H9 (cell line): Measurements from ENCODE around the gene LRPAP1. TPM values are rescaled to one million over a fixed set of nuclear protein-coding genes. Genes with fewer than 3 reads are reported as not detected.

ENCODE experiments used
- DNase-seq: peaks from one replicate; pipeline ENCODE4 v3.0.0-alpha.2; 2017
- H2AFZ ChIP-seq: one replicate; pipeline ENCODE4 v1.6.1; 2013; ENCODE audit warnings: mild to moderate bottlenecking, low read length, control low read depth, moderate library complexity
- H2AK5ac ChIP-seq: 2 replicates; pipeline ENCODE4 v1.6.1; 2013; ENCODE audit warnings: low read length, control low read depth, mixed read lengths; ENCODE audit not compliant: insufficient read length
- H2BK120ac ChIP-seq: one replicate; pipeline ENCODE4 v1.6.1; 2013; ENCODE audit warnings: low read depth, mild to moderate bottlenecking, low read length, control low read depth, inconsistent platforms; ENCODE audit not compliant: poor library complexity, severe bottlenecking
- H2BK12ac ChIP-seq: 2 replicates; pipeline ENCODE4 v1.6.1; 2013; ENCODE audit warnings: low read length, control low read depth, mixed read lengths, low read depth; ENCODE audit not compliant: insufficient read length
- H2BK15ac ChIP-seq: 2 replicates; pipeline ENCODE4 v1.6.1; 2013; ENCODE audit warnings: low read depth, low read length, control low read depth
- H2BK20ac ChIP-seq: one replicate; pipeline ENCODE4 v1.6.1; 2013; ENCODE audit warnings: low read depth, mild to moderate bottlenecking, low read length, control low read depth, inconsistent platforms; ENCODE audit not compliant: poor library complexity, severe bottlenecking
- H2BK5ac ChIP-seq: 2 replicates; pipeline ENCODE4 v1.6.1; 2013; ENCODE audit warnings: low read length, control low read depth, mixed read lengths; ENCODE audit not compliant: insufficient read length
- H3K14ac ChIP-seq: 2 replicates; pipeline ENCODE4 v1.6.1; 2013; ENCODE audit warnings: low read length, control low read depth; ENCODE audit not compliant: insufficient read depth
- H3K18ac ChIP-seq: 2 replicates; pipeline ENCODE4 v1.6.1; 2013; ENCODE audit warnings: low read depth, mild to moderate bottlenecking, mixed read lengths, low read length, control low read depth; ENCODE audit not compliant: insufficient read length
- H3K23ac ChIP-seq: 2 replicates; pipeline ENCODE4 v1.6.1; 2013; ENCODE audit warnings: low read length, control low read depth, mixed read lengths, low read depth; ENCODE audit not compliant: insufficient read length
- H3K23me2 ChIP-seq: 2 replicates; pipeline ENCODE4 v1.6.1; 2013; ENCODE audit warnings: low read depth, mild to moderate bottlenecking, mixed read lengths, low read length, control low read depth; ENCODE audit not compliant: insufficient read length, poor library complexity, severe bottlenecking
- H3K27ac ChIP-seq: 2 replicates; pipeline ENCODE4 v1.5.1; 2013; ENCODE audit warnings: low read length, control low read depth, mixed read lengths, low read depth; ENCODE audit not compliant: insufficient read length
- H3K27me3 ChIP-seq: 2 replicates; pipeline ENCODE4 v1.6.1; 2013; ENCODE audit warnings: low read length, control low read depth, inconsistent platforms; ENCODE audit not compliant: insufficient read depth
- H3K4ac ChIP-seq: 2 replicates; pipeline ENCODE4 v1.6.1; 2013; ENCODE audit warnings: low read depth, mild to moderate bottlenecking, control low read depth, inconsistent platforms, low read length, moderate library complexity
- H3K4me1 ChIP-seq: 2 replicates; pipeline ENCODE4 v1.6.1; 2013; ENCODE audit warnings: low read length, control low read depth, inconsistent platforms; ENCODE audit not compliant: insufficient read depth
- H3K4me2 ChIP-seq: 2 replicates; pipeline ENCODE4 v1.6.1; 2013; ENCODE audit warnings: low read length, control low read depth, mixed read lengths; ENCODE audit not compliant: insufficient read length, insufficient read depth
- H3K56ac ChIP-seq: 2 replicates; pipeline ENCODE4 v1.6.1; 2013; ENCODE audit warnings: low read depth, mild to moderate bottlenecking, mixed read lengths, low read length, control low read depth; ENCODE audit not compliant: insufficient read length
- H3K79me1 ChIP-seq: 2 replicates; pipeline ENCODE4 v1.6.1; 2013; ENCODE audit warnings: low read depth, mild to moderate bottlenecking, moderate library complexity, low read length, control low read depth, inconsistent platforms; ENCODE audit not compliant: insufficient read depth, poor library complexity, severe bottlenecking
- H3K79me2 ChIP-seq: 2 replicates; pipeline ENCODE4 v1.6.1; 2013; ENCODE audit warnings: low read length, control low read depth, inconsistent platforms; ENCODE audit not compliant: insufficient read depth
- H3K9ac ChIP-seq: 2 replicates; pipeline ENCODE4 v1.6.1; 2013; ENCODE audit warnings: low read length, control low read depth, mixed read lengths; ENCODE audit not compliant: insufficient read length; ENCODE audit errors: extremely low read depth
- H3K9me3 ChIP-seq: one replicate; pipeline ENCODE4 v1.6.1; 2013; ENCODE audit warnings: low read depth, low read length, inconsistent platforms; ENCODE audit not compliant: control insufficient read depth
- H3T11ph ChIP-seq: one replicate; pipeline ENCODE4 v1.6.1; 2013; ENCODE audit warnings: mild to moderate bottlenecking, low read length, control low read depth, inconsistent platforms
- H4K20me1 ChIP-seq: one replicate; pipeline ENCODE4 v1.6.1; 2013; ENCODE audit not compliant: control insufficient read depth, insufficient read length, insufficient read depth
- H4K5ac ChIP-seq: 2 replicates; pipeline ENCODE4 v1.6.1; 2013; ENCODE audit warnings: low read depth, mild to moderate bottlenecking, mixed read lengths, low read length, control low read depth; ENCODE audit not compliant: insufficient read length
- H4K8ac ChIP-seq: replicated peaks from 2 replicates; pipeline ENCODE4 v1.6.1; 2013; ENCODE audit warnings: low read length, control low read depth, mixed read lengths, low read depth; ENCODE audit not compliant: insufficient read length
- H4K91ac ChIP-seq: 2 replicates; pipeline ENCODE4 v1.6.1; 2013; ENCODE audit warnings: low read depth, mild to moderate bottlenecking, moderate library complexity, mixed read lengths, low read length, control low read depth; ENCODE audit not compliant: insufficient read length
- H3K27ac Mint-ChIP-seq, 3 experiments: 2 replicates in 2 of 3; 3 replicates in 1 of 3; pipeline ENCODE4 v1.8.0; 2020 to 2021; ENCODE audit warnings: mixed read lengths in 3 of 3, mild to moderate bottlenecking in 1 of 3, moderate library complexity in 1 of 3
- H3K27me3 Mint-ChIP-seq: 2 replicates; pipeline ENCODE4 v1.8.0; 2021; ENCODE audit warnings: low read depth, mild to moderate bottlenecking, moderate library complexity, mixed read lengths
- H3K36me3 Mint-ChIP-seq, 3 experiments: 2 replicates in 2 of 3; 3 replicates in 1 of 3; pipeline ENCODE4 v1.8.0; 2020 to 2021; ENCODE audit warnings: low read depth in 3 of 3, mixed read lengths in 3 of 3; ENCODE audit not compliant: insufficient read depth in 1 of 3
- H3K4me1 Mint-ChIP-seq, 2 experiments: 2 replicates each; pipeline ENCODE4 v1.8.0; 2020; ENCODE audit warnings: mixed read lengths in 2 of 2
- H3K4me3 Mint-ChIP-seq, 2 experiments: 2 replicates in 1 of 2; 3 replicates in 1 of 2; pipeline ENCODE4 v1.8.0; 2020 to 2021; ENCODE audit warnings: mild to moderate bottlenecking in 2 of 2, mixed read lengths in 2 of 2, moderate library complexity in 1 of 2
- H3K9me3 Mint-ChIP-seq, 2 experiments: 2 replicates in 1 of 2; 3 replicates in 1 of 2; pipeline ENCODE4 v1.8.0; 2020; ENCODE audit warnings: mild to moderate bottlenecking in 2 of 2, mixed read lengths in 2 of 2, moderate library complexity in 1 of 2
- WGBS: extraction: QIAGEN DNeasy Blood & Tissue Kit; methylation state at CpG from one replicate; pipeline ENCODE4 v1.1.7; 2013; ENCODE audit warnings: missing lambda C conversion rate, low lambda C conversion rate, mixed read lengths; ENCODE audit not compliant: insufficient read length; ENCODE audit errors: extremely low coverage; 5-methylcytosine and 5-hydroxymethylcytosine counted together
- total RNA-seq: library from RNA; stranded (reverse); gene quantifications from 2 replicates; pipeline ENCODE4 v1.2.1, GENCODE V29; 2021
- TF ChIP-seq, protein P1 (sequence below): fragments of 200-600 bp; sonication (generic); conservative IDR thresholded peaks from 3 replicates; pipeline ENCODE4 v1.8.0; 2021; ENCODE audit warnings: antibody characterized with exemption, mild to moderate bottlenecking

The LRPAP1 gene
- total RNA-seq, 1 experiment from 2014 or later: 85.9 TPM

DNA sequence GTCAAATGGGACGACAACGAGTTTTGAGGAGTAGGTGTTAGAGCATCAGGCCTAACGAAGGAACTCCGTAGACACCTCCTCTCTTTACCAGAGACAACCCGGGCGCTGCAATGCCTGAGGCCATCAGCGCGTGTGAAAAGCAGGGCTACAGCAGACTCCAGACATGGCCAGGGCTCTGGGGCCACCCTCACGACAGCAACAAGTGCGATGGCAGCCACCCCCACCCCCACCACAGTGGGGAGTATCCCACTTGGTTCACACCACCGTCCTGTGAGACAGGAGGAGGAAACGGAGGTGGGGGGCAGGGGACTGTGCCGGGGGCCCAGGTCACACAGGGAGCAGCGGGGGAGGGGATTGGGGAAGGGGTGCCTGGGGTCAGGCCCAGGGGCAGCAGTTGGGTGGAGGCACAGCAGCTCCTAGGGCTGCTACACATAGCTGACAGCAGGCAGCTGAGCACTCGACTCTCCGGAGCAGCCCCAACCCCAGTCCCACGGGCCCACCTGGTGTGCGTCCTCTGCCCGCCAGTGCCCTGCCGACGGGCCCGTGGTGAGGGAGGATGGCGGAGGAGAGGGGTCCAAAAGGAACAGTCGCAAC, 8.5 kb downstream of the LRPAP1 start:
- Mint-ChIP-seq H3K36me3 (peaks cover 23 to 55% (median 53%) of the 10 kb centered on the region in 3 experiments), H3K9me3 (no peaks in the 10 kb centered on the region), H3K4me1 (peaks cover 0 to 11% of the 10 kb centered on the region in 2 experiments; a peak in 2 of 4 replicates), H3K27ac (no peak overlapping the region), H3K4me3 (no peak overlapping the region), H3K27me3 (no peaks in the 10 kb centered on the region; the same call in 1 of the 2 replicates)
- Histone ChIP-seq H3K4me1 (no peaks in the 10 kb centered on the region), H2BK5ac (no peak overlapping the region), H3K9ac (no peak overlapping the region), H3K56ac (no peak overlapping the region), H3K79me1 (peaks cover 4% of the 10 kb centered on the region), H3K27me3 (no peaks in the 10 kb centered on the region), H2BK20ac (no peak overlapping the region), H2AK5ac (no peak overlapping the region), H3T11ph (no peak overlapping the region), H2BK12ac (no peak overlapping the region), H4K5ac (no peak overlapping the region), H3K14ac (no peak overlapping the region), H2BK15ac (no peak overlapping the region), H3K4ac (no peak overlapping the region), H3K4me2 (no peak overlapping the region), H3K27ac (no peak overlapping the region), H2BK120ac (no peak overlapping the region), H4K20me1 (no peaks in the 10 kb centered on the region), H3K79me2 (no peaks in the 10 kb centered on the region; the same call in 1 of the 2 replicates), H2AFZ (no peak overlapping the region), H3K23ac (no peak overlapping the region), H4K91ac (no peak overlapping the region), H3K18ac (no peak overlapping the region), H3K9me3 (no peaks in the 10 kb centered on the region), H3K23me2 (no peaks in the 10 kb centered on the region), H4K8ac (no peak overlapping the region)
- TF ChIP-seq, protein P1, sequence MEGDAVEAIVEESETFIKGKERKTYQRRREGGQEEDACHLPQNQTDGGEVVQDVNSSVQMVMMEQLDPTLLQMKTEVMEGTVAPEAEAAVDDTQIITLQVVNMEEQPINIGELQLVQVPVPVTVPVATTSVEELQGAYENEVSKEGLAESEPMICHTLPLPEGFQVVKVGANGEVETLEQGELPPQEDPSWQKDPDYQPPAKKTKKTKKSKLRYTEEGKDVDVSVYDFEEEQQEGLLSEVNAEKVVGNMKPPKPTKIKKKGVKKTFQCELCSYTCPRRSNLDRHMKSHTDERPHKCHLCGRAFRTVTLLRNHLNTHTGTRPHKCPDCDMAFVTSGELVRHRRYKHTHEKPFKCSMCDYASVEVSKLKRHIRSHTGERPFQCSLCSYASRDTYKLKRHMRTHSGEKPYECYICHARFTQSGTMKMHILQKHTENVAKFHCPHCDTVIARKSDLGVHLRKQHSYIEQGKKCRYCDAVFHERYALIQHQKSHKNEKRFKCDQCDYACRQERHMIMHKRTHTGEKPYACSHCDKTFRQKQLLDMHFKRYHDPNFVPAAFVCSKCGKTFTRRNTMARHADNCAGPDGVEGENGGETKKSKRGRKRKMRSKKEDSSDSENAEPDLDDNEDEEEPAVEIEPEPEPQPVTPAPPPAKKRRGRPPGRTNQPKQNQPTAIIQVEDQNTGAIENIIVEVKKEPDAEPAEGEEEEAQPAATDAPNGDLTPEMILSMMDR: no peak
- no peak for DNase-seq
- no CpG with 5 or more reads among the region's 24 CpGs for WGBS
